GM19328 (cell line): Measurements from ENCODE around the gene HNMT.
"Not testable (repeated sequence)": the region's sequence is repeated elsewhere in the genome, so short reads cannot be mapped to it uniquely, and the experiment has no call there.

Experiments
- ATAC-seq: cut with Tn5 transposase; IDR thresholded peaks from one replicate; pipeline ENCODE4 v1.9.1; 2021; ENCODE audit warnings: mild to moderate bottlenecking, moderate library complexity; ENCODE audit not compliant: unreplicated experiment

HNMT gene

GRCh38 chr2:137973280-137973679, 9.0 kb downstream of the HNMT start:
- no peak for ATAC-seq

- ATAC-seq = no peak
Measured at GRCh38 chr2:137975280-137976271, 11.3 kb downstream of the HNMT start.

GRCh38 chr2:137976274-137976673, 12.0 kb downstream of the HNMT start:
- ATAC-seq = no peak

GRCh38 chr2:137977790-137978189, 13.5 kb downstream of the HNMT start:
- no peak for ATAC-seq

- no peak for ATAC-seq
Measured at GRCh38 chr2:137980459-137980858, 16.2 kb downstream of the HNMT start.

GRCh38 chr2:137981112-137981656, 16.9 kb downstream of the HNMT start:
- no peak for ATAC-seq

- ATAC-seq = no peak
Measured at GRCh38 chr2:137983581-137983980, 19.3 kb downstream of the HNMT start.

DNA sequence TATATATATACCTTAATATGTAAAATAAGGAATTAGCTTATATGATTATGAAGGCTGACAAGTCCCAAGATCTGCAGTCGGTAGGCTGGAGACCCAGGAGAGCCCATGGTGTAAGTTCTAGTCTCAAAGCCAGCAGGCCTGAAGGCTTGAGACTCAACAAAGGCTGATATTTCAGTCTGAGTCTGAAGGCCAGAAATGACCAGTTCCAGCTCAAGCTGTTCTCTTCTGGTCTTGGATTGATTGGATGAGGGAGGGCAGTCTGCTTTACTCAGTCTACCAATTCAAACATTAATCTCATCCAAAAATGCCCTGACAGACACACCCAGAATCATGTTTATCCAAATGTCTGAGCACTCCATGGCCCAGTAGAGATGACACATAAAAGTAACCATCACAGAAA, 22.0 kb downstream of the HNMT start:
- no peak for ATAC-seq

DNA sequence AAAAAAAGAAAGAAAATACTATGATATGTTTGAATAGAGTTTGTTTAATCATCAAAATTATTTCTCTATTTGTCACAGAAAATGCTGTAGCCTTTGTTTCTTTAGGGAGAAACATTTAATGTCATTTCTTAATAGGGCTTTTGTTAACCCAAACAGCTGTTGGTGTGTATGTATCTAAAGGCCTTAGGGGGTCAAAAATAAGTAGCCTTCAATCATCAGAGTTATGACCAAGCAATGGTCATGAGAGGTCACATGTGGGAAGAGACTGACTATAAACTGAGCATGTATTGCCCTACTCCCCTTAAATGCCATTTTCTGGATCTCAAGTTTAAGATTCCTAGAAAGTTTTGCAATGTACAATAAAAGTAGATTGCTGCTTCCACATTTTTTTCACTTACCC, 22.7 kb downstream of the HNMT start:
- ATAC-seq = no peak

DNA sequence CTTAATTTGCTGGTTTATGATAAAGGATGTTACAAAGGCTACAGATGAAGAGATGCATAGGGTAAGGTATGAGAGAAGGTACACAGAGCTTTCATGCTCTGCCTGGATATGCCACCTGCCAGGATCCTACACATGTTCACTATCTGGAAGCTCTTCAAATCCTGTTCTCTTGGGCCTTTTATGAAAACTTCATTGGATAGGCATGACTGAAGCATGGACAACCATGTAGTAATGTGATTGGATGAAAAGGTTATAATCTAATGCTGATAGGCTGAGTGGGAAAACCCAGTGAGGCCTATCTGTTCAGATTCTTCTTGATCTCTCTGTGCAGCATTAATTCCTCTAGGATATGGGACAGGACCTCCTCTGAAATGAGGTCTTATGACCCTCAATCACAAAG, 26.8 kb downstream of the HNMT start:
- no peak for ATAC-seq

DNA sequence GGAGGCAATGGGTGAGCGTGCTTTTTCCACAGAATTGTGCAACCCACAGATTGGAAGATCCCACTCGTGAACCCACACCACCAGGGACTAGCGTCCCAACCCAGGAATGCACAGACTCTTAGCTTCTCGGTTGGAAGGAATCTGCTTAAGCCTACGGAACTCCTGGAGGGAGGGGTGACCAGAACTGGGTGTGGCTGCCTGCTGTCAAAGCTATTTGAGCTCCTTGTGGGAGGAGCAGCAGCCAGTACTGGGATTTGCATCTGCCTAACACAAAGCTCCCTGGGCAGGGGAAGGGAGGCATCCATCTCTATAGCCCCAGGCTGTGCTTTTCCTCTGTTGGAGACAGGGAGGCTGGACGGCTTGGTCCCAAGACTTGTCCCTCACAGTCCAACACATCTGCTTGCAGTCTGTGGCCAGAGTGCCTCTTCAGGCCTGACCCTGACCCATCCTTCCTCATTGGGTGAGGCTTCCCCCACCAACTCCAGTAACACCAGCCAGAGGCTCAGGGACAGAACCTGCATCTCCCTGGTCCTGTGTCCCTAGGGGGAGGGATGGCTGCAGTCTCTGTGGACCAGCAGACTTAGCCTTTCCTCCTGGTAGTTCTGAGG, 27.9 kb downstream of the HNMT start:
- ATAC-seq = no peak

DNA sequence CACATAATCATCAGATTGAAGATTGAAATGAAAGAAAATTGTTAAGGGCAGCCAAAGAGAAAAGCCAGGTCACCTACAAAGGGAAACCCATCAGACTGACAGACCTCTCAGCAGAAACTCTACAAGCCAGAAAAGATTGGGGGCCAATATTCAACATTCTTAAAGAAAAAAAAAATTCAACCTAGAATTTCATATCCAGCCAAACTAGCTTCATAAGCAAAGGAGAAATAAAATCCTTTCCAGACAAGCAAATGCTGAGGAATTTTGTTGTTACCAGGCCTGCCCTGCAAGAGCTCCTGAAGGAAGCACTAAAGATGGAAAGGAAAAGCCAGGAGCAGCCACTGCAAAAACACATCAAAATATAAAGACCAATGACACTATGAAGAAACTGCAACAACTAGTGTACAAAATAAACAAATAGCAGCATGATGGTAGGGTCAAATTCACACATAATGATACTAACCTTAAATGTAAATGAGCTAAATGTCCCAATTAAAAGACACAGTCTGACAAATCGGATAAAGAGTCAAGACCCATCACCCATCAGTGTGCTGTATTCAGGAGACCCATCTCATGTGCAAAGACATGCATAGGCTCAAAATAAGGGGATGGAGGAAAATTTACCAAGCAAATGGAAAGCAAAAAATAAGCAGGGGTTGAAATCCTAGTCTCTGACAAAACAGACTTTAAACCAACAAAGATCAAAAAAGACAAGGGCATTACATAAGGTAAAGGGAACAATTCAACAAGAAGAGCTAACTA, 29.6 kb downstream of the HNMT start:
- not testable (repeated sequence) for ATAC-seq

GRCh38 chr2:137995368-137995767, 31.1 kb downstream of the HNMT start:
- ATAC-seq = not testable (repeated sequence)

GRCh38 chr2:137996158-137996557, 31.9 kb downstream of the HNMT start:
- not testable (repeated sequence) for ATAC-seq

DNA sequence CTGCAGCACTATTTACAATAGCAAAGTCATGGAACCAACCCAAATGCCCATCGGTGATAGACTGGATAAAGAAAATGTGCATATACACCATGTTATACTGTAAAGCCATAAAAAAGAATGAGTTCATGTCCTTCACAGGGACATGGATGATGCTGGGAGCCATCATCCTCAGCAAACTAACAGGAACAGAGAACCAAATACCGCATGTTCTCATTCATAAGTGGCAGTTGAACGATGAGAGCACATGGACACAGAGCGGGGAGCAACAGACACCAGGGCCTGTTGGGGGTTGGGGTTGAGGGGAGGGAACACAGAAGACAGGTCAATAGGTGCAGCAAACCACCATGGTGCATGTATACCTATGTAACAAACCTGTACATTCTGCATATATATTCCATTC, 33.5 kb downstream of the HNMT start:
- ATAC-seq = no peak

DNA sequence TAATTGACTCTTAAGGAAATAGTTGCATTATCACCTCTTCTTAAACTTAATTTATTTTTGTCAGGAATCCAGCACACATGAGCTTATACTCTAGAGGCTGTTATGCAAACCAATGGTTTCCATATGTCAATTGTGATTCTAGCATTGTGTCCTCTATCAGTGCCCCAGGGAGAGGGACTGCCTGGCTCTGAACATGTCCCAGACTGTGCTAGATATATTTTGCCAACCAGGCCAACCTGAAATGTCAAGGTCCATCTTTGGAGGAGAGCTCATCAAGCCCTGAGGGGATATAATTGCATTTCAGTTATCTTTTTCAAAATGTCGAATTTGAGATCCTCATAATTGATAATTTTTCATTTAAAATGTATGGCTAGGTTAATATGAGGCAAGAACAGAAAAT, 34.2 kb downstream of the HNMT start:
- no peak for ATAC-seq

- no peak for ATAC-seq
Measured at GRCh38 chr2:137999273-137999672, 35.0 kb downstream of the HNMT start.

DNA sequence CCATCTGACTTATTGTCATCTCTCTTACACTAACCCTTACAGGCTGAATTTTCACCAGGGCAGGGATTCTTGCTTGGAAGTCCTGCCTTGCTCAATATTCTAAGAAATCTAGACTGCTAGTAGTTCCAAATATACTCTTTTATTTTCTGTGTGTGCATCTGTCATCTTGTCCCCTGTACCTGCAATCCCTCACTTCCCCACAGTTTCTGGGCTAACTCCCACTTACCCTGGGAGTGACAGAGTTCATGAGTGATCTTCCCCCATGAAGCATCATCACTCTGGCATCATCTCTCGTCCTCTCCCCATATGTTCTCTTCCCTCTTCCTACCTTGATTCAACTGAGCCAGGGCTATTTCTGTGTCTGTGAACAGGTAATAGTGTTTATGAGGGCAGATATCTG, 35.7 kb downstream of the HNMT start:
- no peak for ATAC-seq

DNA sequence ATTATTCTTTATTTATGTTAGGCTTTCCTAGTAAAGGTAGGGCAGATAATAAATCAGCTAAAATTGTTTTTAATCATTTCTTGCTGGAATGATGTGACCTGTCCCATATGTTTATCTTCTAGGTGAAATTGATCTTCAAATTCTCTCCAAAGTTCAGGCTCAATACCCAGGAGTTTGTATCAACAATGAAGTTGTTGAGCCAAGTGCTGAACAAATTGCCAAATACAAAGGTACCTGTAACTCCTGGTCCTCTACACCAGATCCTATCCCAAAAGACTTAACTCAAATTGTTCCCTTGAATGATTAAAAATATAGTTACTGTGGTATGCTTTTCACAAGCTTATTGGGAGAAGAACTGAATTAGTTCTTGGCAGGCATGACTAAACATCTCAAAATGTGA, 36.5 kb downstream of the HNMT start:
- ATAC-seq = no peak

DNA sequence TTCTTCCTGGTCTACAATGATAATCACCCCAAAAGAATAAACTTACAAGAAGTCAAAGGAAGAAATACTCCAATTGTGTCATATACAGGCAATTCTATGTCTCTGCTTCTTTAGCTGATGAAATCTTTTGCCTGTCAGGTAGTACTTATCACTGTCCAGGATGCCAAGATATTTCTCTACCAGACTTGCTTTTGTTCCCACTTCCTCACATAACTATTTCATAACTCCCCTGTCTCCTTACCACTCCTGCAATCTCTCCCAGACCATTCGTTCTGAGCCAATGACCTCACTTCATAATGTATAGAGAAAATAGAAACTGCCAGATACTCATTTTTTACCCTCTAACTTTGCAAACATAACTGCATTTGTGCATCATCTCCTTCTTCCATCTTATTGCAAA, 39.1 kb downstream of the HNMT start:
- no peak for ATAC-seq

- ATAC-seq = no peak
Measured at GRCh38 chr2:138007431-138007830, 43.2 kb downstream of the HNMT start.
